GDM1 (cell line): Measurements from ENCODE around the gene TOP1.
"Not testable (repeated sequence)": the region's sequence is repeated elsewhere in the genome, so short reads cannot be mapped to it uniquely, and the experiment has no call there.

Source experiments
- DNase-seq: peaks from one replicate; lab custom pipeline; 2025; lab: John Stamatoyannopoulos, UW

TOP1 gene

GRCh38 chr20:41095110-41095969 lies 66.7 kb downstream of the TOP1 start:
- peak; percentile 26 for DNase-seq

GRCh38 chr20:41098703-41099250 lies 70.2 kb downstream of the TOP1 start:
- DNase-seq: no peak

GRCh38 chr20:41100001-41100480 lies 71.4 kb downstream of the TOP1 start:
- DNase-seq: no peak

GRCh38 chr20:41101660-41102059 lies 73.0 kb downstream of the TOP1 start:
- DNase-seq: no peak

- no peak for DNase-seq
Measured at GRCh38 chr20:41108531-41108930, 79.9 kb downstream of the TOP1 start.

- DNase-seq: no peak
Measured at GRCh38 chr20:41110012-41110411, 81.4 kb downstream of the TOP1 start.

- DNase-seq: no peak
Measured at GRCh38 chr20:41110930-41111577, 82.4 kb downstream of the TOP1 start.

GRCh38 chr20:41111578-41111951 lies 82.9 kb downstream of the TOP1 start:
- DNase-seq: no peak

GRCh38 chr20:41116282-41116956 lies 87.8 kb downstream of the TOP1 start:
- DNase-seq: no peak

GRCh38 chr20:41118159-41118558 lies 89.5 kb downstream of the TOP1 start:
- DNase-seq: not testable (repeated sequence)

GRCh38 chr20:41118632-41119031 lies 90.0 kb downstream of the TOP1 start:
- no peak for DNase-seq

GRCh38 chr20:41119614-41120561 lies 91.3 kb downstream of the TOP1 start:
- no peak for DNase-seq

- no peak for DNase-seq
Measured at GRCh38 chr20:41121399-41121798, 92.8 kb downstream of the TOP1 start.

- DNase-seq: no peak
Measured at GRCh38 chr20:41123631-41124030, 95.0 kb downstream of the TOP1 start.

GRCh38 chr20:41124451-41125094 lies 96.0 kb downstream of the TOP1 start:
- no peak for DNase-seq

GRCh38 chr20:41125530-41126457 lies 97.2 kb downstream of the TOP1 start:
- no peak for DNase-seq

- no peak for DNase-seq
Measured at GRCh38 chr20:41126719-41127118, 98.1 kb downstream of the TOP1 start.

- not testable (repeated sequence) for DNase-seq
Measured at GRCh38 chr20:41128317-41128716, 99.7 kb downstream of the TOP1 start.

- DNase-seq: no peak
Measured at GRCh38 chr20:41131594-41132387, 103.2 kb downstream of the TOP1 start.
